KG1 (cell line): ENCODE data around the gene USP3.

ENCODE experiments used
- DNase-seq: peaks from one replicate; lab custom pipeline; 2025; lab: John Stamatoyannopoulos, UW

Gene USP3

DNA sequence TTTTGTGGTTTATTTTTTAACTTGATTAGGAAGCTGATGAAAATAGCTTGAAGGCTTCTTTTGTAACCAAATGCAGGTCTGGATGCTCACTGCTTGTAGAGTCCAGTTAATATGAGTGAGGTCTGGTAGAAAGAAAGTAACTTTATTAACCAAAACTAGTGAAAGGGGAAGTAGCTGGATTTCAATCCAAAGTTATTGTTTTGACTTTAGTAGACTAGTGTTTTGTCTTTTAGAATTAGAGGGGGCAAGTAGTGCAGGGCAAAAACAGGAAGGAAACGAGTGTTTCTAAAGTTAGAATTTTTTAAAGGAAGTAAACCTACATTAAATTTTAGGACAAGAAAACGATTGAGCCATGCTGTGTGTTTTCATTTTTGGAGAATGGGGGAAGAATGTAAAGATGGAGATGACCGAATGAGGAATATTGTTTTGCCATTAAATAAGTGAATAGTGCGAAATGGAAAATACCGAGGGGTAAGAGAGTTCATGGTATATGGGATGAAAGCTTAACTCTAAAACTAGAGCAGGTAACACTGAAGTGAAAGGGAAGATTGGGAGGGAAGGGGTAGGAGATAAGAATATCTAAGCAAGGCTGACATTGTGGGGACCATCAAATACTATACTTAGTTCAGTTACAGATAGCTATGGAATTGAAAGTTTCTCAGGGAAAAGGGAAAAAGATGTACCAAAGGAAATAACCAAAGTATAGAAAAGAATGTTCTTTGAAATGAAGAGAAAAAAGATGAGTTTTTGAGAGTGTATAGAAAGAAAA is 40.0 kb downstream of the USP3 start:
- DNase-seq: peak; percentile 23

DNA sequence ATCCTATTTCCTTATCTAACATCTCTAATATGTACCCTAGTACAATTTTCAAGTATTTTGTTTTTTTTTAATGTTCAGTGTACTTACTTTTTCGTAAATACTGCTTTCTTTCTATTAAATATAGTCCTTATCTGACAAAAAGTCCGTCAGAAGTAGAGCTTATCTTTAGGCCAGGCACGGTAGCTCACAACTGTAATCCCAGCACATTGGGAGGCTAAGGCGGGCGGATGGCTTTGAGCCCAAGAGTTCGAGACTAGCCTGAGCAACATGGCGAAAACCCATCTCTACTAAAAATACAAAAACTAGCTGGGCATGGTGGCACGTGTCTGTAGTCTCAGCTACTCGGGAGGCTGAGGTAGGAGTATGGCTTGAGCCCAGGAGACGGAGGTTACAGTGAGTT is 41.1 kb downstream of the USP3 start:
- no peak for DNase-seq

- DNase-seq: no peak
Measured at GRCh38 chr15:63551400-63551799, 47.0 kb downstream of the USP3 start.

GRCh38 chr15:63553388-63553791 is 49.0 kb downstream of the USP3 start:
- no peak for DNase-seq

DNA sequence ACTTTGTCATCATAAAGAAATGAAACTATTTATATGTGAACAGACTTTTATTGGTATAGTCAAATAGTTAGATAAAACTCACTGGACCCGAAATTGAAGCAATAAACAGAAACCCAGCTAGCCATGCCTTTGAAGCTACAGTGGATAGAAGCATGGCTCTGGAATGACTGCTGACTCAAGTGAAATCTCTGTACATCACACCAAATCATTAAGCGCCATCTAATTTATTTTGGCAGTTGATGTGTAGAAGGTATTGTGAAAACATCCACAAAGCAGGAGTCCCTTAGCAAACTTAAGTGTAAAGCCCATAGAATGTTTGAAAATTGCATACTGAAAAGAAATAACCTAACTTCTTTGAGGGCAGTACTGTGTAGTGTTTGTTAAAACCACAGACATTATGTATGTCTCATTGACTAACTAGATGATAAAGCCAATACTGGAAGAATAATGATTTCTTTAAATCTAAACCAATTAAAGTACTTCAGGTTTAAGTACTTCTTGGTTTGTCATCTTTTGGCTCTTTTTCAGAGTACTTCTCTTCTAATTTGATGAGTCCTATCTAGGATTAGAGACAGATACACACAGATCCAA is 50.0 kb downstream of the USP3 start:
- DNase-seq: no peak

DNA sequence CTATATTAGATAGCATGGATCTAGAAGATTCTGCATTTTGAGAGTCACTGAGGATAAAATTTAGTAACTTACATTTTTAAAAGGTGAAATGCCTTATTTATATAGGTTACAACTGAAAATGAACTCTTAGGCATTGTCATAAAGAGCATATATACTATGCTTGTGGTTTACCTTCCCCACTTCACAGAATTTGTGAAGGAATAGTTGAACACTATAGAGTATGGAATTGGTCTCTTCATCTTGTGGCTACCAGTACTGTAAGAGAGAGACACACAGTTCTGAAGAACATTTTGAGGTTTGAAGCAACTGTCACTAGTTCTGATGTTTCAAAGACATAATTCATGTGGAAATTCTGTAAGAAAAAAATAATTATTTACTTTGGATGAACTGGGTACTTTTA is 51.1 kb downstream of the USP3 start:
- DNase-seq: no peak

DNA sequence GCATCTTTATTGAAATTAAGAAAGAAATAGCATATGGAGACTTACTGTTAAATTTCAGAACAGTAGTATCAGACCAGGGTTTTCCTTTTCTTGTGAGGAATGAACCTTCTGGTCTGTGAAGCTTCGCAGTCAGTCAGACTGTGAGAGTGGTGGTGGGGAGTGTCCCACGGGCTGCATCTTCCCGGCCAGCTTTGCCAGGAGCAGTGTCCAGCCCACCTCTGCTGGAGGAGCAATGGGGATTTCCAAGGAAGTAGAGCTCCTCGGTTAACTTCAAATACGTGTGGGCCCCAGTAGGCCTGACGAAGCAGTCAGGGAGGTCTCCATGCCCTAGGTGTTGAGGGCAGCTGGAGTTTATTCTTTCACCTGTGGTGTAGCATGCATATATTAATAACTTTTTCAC is 51.9 kb downstream of the USP3 start:
- no peak for DNase-seq

- DNase-seq: no peak
Measured at GRCh38 chr15:63556736-63557135, 52.3 kb downstream of the USP3 start.

GRCh38 chr15:63559753-63560152 is 55.4 kb downstream of the USP3 start:
- DNase-seq: no peak

DNA sequence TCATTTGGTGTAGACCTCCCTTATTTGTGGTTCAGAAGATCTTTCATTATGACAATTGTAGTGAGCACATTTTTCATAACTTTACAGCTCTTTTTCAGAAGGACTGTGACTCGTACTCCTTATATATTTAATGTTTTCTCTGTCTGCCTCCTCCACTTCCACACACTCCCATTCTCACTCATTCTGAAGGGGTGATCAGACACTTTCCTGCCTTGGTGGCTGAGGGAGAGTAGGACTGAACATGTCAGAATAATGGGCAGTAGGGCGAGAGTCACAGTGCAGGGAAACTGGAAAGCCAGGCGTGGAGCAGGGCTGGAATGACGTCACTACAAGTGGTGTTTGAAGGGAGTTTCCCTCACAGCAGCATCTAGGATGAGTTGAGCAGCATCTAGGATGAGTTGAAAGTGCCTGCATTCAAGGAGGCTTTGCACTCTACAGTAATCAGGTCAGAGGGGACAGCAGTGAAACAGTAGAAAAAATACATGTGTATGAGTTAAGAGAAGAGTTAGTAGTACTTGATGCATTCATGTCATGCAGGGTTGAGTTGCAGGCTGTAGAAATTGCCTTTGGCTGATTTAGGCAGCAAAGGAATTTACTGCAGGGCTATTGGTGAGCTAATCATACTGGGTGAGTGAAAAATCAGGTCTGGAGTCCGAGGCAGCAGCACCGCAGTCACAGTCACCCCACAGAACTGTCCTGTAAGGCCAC is 56.5 kb downstream of the USP3 start:
- no peak for DNase-seq

DNA sequence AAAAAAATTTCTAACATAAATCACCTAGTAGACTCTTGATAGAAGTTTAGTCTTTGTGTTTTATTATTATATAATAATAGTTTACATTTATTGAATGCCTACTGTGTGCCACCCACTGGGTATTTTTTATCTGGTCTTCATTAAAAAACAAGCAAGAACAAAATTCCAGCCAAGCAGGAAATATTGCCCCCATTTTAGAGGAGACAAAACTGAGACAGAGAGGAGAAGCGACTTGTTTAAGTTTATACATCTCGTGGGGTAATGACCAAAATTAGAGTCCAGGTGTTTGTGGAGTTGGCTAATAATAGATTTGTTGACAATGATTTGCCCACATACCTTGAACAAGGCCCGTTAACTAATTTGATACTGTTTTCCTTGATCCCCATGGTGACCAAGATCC is 59.7 kb downstream of the USP3 start:
- no peak for DNase-seq

DNA sequence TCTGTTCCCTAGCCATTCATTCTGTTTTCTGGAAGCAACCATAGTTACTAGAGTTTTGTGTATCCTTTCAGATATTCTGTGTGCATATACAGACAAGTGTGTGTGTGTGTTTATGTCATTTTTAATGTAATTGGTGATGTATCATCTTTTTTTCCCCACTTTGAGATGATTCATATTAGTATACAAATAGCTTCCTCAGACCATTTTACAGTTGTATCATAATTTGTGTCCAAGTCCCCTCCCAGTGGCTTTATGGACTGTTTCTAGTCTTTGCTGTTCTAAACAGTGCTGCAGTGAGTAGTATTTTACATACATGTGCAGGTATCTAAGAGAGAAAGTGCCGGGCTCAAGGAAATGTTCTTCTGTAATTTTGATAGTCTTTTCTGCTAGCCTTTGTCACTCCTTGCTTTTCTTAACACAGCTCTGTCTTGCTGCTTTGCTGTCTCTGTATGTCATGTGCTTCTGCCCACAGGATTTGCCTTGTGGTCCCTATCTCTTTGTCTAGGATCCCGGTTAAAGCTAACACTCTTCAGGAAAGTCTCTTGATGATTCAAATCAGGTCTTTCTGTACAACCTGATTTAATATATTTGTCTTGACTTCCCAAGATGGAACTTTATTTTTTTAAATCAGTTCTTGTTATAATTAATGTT is 61.3 kb downstream of the USP3 start:
- no peak for DNase-seq

DNA sequence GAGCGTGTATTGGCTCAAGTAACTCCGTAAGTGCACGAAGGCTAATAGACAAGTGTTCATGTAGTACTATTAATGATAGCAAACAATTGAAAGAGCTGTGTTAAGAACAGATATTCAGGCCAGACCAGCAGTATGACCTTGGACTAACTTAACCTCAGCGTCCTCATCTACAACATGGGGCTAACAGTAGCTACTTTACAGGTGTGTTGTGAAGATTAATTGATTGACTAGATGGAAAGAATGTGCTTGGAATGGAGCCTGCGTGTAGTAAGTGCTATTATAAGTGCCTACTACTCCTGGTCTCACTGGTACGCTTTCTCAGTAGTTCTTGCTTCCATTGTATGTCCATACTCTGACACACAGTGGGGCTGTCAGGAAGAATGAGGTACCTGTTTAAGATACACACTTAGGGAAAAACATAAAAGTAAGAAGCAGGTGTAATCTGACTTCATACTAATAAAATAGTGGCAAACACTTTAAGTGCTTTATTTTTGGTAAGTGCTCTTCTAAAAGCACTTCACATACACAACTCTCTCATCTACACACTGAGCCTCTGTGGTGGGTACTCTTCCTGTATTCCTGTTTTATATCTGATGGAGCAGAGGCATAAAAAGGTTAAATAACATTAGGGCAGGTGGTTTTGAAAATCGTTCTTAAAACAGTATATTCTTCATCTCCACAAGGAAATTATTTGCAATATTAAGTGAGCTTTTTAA is 68.5 kb downstream of the USP3 start:
- DNase-seq: no peak

DNA sequence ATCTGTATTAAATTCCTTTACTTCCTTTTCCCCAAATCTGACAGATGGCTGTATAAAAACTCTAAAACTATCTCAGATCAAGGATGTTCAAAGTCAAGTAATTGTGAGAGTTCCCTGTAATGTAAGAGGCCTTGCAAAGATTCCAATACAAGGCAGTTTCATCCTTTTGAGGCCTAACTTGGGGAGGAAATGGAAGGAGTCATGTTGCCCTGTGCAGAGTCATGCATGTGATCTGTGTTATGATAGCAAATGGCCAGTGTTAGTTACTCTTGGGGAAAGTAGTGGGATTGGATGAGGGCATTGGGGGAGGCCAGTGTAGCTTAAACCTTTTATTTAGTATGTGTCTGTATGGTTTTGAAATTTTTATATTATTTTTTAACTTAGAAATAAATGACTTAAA is 69.1 kb downstream of the USP3 start:
- DNase-seq: no peak

DNA sequence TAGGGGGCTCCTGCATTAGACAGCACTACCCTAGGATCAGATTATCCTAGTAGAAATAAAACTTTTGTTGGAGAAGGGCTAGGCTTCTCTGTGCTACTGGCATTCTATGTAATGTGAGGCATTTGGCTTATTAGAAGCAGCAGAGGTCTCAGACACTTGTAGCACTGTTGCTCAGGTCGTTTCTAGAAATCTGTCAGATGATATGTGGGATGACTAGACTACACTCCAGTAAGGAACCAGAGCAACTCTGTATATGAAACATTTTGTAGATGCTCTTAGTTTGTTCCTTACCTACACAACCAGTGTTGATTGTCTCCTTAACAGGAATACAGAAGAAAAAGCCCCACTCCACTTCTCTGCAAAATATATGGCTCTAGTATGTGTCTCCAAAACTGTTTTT is 70.9 kb downstream of the USP3 start:
- no peak for DNase-seq

GRCh38 chr15:63576441-63576840 is 72.0 kb downstream of the USP3 start:
- DNase-seq: no peak

GRCh38 chr15:63582179-63582578 is 77.8 kb downstream of the USP3 start:
- no peak for DNase-seq

- DNase-seq: no peak
Measured at GRCh38 chr15:63582718-63583426, 78.5 kb downstream of the USP3 start.

DNA sequence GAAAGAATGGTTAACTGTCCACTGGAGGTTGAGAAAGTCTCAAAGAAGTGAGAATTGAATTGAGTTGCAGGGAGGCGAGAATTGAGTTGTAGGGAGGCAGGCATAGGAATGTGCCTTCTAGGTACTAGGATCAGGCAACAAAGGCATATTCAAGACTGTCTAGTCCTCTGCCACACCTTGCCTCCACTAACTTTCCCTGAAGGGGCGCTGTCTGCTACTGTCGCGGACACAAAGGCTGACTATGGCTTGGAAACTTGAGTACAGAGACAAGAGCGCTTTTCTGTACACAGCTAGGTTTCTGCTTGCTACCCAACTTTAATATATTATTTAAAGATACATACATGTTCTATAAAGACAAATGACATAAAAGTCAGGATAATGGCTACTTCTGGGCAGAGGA is 82.4 kb downstream of the USP3 start:
- no peak for DNase-seq

GRCh38 chr15:63587527-63587926 is 83.1 kb downstream of the USP3 start:
- no peak for DNase-seq

- DNase-seq: no peak
Measured at GRCh38 chr15:63588826-63589225, 84.4 kb downstream of the USP3 start.
